ENCODE measurements around the gene GRM7. TPM values are rescaled to one million over a fixed set of nuclear protein-coding genes. Genes with fewer than 3 reads are reported as not detected.

Gene GRM7
- total RNA-seq, 1 donor from 2014 or later = not detected

DNA sequence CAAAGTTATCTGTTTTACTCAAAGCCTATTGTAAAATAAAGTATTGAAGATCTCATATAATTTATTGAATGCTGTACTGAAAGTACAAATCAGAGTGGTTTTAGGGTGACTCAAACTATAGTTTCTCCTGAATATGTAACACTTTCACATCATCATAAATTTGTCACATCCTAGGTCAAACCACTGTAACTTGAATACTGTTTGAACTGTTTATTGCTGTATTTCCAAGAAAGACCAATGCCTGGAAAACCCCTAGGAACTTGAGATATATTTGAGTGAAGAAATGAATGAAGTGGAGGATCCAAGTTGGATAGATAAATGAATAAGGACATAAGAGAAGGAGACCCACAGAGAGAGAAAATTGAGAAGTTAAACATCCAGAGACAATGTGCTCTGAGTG is 348.2 kb downstream of the GRM7 start:
- FAIRE-seq (no peak), DNase-seq (ENCODE audit: low read depth) (no peak)
- no peaks in the 10 kb centered on the region for H3K27me3 ChIP-seq (ENCODE audit: control insufficient read depth, insufficient read depth, low read length)
- TF ChIP-seq, protein P1, sequence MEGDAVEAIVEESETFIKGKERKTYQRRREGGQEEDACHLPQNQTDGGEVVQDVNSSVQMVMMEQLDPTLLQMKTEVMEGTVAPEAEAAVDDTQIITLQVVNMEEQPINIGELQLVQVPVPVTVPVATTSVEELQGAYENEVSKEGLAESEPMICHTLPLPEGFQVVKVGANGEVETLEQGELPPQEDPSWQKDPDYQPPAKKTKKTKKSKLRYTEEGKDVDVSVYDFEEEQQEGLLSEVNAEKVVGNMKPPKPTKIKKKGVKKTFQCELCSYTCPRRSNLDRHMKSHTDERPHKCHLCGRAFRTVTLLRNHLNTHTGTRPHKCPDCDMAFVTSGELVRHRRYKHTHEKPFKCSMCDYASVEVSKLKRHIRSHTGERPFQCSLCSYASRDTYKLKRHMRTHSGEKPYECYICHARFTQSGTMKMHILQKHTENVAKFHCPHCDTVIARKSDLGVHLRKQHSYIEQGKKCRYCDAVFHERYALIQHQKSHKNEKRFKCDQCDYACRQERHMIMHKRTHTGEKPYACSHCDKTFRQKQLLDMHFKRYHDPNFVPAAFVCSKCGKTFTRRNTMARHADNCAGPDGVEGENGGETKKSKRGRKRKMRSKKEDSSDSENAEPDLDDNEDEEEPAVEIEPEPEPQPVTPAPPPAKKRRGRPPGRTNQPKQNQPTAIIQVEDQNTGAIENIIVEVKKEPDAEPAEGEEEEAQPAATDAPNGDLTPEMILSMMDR (IDR thresholded peaks at IDR 0.05; ENCODE audit: insufficient read depth, low read length, severe bottlenecking) = no peak
- no peak overlapping the region for H3K4me3 ChIP-seq (ENCODE audit: low read depth, low read length)
- no peaks in the 10 kb centered on the region for H3K36me3 ChIP-seq (ENCODE audit: control insufficient read depth, insufficient read depth, low read length)

DNA sequence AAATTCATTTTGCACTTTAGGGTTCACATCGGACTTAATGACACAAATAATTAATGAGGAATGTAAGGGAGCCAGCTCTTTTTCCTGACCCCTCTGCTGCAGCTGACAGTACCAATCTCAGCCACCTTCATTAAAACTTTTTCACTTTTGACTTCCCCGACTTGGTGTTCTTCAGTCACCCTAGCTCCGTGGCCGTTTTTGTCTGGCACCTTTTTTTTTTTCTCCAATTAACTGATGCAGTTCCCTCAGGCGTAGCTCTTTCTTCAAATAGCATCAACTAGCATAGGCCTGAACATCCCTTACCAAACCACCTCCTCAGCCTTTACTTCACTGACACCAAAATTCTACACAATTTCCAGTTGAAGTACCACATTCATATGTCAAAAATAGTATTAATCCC is 350.8 kb downstream of the GRM7 start:
- TF ChIP-seq, protein P1 (IDR thresholded peaks at IDR 0.05; ENCODE audit: insufficient read depth, low read length, severe bottlenecking) = no peak
- no peak for DNase-seq (ENCODE audit: low read depth)
- Histone ChIP-seq H3K4me3 (ENCODE audit: low read depth, low read length) (no peak overlapping the region), H3K36me3 (ENCODE audit: control insufficient read depth, insufficient read depth, low read length) (no peaks in the 10 kb centered on the region), H3K27me3 (ENCODE audit: control insufficient read depth, insufficient read depth, low read length) (no peaks in the 10 kb centered on the region)
- no peak for FAIRE-seq

DNA sequence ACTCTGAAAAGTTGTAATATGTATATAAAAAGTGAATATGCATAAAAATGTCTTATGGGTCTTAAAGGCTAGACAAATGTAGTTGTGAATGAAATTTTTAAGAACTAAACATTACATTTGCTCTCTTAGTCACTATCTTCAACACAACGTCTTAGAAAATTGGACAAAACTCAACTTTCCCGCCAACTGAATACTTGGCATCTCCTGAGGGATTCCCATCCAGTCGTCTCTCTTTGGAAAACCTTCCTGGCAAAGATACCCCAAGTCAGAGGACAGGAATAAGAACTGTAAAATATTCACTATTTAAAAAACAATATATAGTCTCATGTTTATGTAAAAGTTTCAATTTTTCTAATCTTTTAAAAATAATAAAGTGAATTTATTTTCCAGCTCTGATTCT is 354.8 kb downstream of the GRM7 start:
- FAIRE-seq = no peak
- Histone ChIP-seq H3K27me3 (ENCODE audit: control insufficient read depth, insufficient read depth, low read length) (no peaks in the 10 kb centered on the region), H3K4me3 (ENCODE audit: low read depth, low read length) (no peak overlapping the region), H3K36me3 (ENCODE audit: control insufficient read depth, insufficient read depth, low read length) (no peaks in the 10 kb centered on the region)
- TF ChIP-seq, protein P1 (IDR thresholded peaks at IDR 0.05; ENCODE audit: insufficient read depth, low read length, severe bottlenecking) = no peak
- no peak for DNase-seq (ENCODE audit: low read depth)

DNA sequence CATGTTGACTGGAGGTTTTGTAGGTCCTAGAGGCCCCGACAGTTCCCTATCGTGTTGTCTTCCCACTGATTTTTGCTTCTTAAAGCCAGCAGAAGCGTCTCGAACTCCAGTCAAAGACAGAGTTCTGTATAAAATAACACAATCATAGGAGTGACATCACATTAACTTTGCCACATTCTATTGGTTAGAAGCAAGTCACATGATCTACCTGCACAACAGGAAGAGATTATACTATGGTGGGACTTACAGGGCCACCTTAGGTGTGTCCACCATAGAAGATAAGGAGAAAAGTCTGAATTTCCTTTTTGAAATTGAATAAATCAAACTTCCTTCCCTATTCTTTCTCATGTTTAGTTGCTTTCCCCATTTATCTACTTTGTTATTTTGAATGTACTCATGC is 365.5 kb downstream of the GRM7 start:
- H3K36me3 ChIP-seq (ENCODE audit: control insufficient read depth, insufficient read depth, low read length) = no peaks in the 10 kb centered on the region
- FAIRE-seq = no peak
- H3K4me3 ChIP-seq (ENCODE audit: low read depth, low read length) = no peak overlapping the region
- no peak for DNase-seq (ENCODE audit: low read depth)
- TF ChIP-seq, protein P1 (IDR thresholded peaks at IDR 0.05; ENCODE audit: insufficient read depth, low read length, severe bottlenecking) = no peak
- H3K27me3 ChIP-seq (ENCODE audit: control insufficient read depth, insufficient read depth, low read length) = no peaks in the 10 kb centered on the region

DNA sequence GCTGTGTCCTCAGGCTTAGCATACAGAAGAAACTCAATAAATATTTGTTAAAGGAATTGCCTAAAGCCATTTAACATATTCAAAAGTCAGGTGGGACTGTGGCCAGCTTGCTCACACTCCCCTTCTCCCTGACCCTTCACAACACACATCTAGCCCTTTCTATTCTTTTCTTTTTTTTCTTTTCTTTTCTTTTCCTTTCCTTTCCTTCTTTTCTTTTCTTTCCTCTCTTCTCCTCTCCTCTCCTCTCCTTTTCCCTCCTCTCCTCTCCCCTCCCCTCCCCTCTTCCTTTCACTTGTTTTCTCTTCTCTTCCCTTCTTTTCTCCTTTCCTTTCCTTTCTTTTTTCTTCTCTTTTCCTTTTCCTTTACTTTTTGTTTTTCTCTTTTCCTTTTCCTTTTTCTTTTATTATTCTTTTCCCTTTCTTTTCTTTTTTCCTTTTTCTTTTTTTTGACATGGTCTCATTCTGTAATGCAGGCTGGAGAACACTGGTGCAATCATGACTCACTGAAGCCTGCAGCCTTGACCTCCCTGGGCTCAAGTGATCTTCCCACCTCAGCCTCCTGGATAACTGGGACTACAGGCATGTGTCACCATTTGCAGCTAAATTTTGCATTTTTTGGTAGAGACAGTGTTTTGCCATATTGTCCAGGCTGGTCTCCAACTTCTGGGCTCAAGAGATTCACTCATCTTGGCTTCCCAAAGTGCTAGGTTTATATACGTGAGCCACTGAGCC is 377.8 kb downstream of the GRM7 start:
- FAIRE-seq (no peak), DNase-seq (ENCODE audit: low read depth) (no peak)
- TF ChIP-seq, protein P1 (IDR thresholded peaks at IDR 0.05; ENCODE audit: insufficient read depth, low read length, severe bottlenecking) = no peak
- no peaks in the 10 kb centered on the region for H3K36me3 ChIP-seq (ENCODE audit: control insufficient read depth, insufficient read depth, low read length)
- no peaks in the 10 kb centered on the region for H3K27me3 ChIP-seq (ENCODE audit: control insufficient read depth, insufficient read depth, low read length)
- H3K4me3 ChIP-seq (ENCODE audit: low read depth, low read length) = no peak overlapping the region

Data from bronchial epithelial cell (primary cell).